Measurements from ENCODE around the gene GPSM1.

The GPSM1 gene

DNA sequence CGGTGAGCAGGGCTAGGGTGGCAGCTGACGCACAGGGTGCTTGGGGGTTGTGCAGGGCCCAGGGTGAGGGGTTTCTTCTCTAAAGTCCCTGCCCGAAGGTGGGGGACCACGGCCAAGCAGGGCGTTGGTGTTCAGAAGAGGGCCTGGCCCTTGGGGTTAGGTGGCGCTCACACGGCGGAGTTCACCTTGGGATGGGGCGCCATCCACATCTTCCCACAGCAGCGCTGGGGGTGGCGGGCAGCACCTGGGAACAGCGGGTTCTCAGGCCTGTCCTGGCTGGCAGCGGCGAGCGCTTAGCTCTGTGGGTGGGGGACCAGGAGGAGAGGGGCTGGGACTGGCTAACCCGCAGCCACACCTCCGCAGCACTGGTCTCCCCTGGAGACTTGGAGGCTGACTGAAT is 6.1 kb downstream of the GPSM1 start:
- TF ChIP-seq, protein P1, sequence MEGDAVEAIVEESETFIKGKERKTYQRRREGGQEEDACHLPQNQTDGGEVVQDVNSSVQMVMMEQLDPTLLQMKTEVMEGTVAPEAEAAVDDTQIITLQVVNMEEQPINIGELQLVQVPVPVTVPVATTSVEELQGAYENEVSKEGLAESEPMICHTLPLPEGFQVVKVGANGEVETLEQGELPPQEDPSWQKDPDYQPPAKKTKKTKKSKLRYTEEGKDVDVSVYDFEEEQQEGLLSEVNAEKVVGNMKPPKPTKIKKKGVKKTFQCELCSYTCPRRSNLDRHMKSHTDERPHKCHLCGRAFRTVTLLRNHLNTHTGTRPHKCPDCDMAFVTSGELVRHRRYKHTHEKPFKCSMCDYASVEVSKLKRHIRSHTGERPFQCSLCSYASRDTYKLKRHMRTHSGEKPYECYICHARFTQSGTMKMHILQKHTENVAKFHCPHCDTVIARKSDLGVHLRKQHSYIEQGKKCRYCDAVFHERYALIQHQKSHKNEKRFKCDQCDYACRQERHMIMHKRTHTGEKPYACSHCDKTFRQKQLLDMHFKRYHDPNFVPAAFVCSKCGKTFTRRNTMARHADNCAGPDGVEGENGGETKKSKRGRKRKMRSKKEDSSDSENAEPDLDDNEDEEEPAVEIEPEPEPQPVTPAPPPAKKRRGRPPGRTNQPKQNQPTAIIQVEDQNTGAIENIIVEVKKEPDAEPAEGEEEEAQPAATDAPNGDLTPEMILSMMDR (IDR thresholded peaks at IDR 0.05; ENCODE audit: low read depth, low read length, missing control alignments) = no peak
- no peak overlapping the region for H3K4me3 ChIP-seq (replicated peaks; ENCODE audit: low read depth, low read length)
- DNase-seq (ENCODE audit: extremely low read depth, low read depth) = no peak

DNA sequence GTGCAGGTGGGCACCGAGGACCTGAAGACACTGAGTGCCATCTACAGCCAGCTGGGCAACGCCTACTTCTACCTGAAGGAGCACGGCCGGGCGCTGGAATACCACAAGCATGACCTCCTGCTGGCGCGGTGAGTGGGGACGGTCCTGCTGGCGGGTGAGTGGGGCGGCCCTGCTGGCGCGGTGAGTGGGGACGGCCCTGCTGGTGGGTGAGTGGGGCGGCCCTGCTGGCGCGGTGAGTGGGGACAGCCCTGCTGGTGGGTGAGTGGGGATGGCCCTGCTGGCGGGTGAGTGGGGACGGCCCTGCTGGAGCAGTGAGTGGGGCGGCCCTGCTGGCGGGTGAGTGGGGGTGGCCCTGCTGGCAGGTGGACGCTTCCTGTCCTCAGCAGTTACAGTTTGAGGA is 7.2 kb downstream of the GPSM1 start:
- TF ChIP-seq, protein P1 (IDR thresholded peaks at IDR 0.05; ENCODE audit: low read depth, low read length, missing control alignments) = no peak
- H3K4me3 ChIP-seq (replicated peaks; ENCODE audit: low read depth, low read length) = no peak overlapping the region
- DNase-seq (ENCODE audit: extremely low read depth, low read depth) = no peak

DNA sequence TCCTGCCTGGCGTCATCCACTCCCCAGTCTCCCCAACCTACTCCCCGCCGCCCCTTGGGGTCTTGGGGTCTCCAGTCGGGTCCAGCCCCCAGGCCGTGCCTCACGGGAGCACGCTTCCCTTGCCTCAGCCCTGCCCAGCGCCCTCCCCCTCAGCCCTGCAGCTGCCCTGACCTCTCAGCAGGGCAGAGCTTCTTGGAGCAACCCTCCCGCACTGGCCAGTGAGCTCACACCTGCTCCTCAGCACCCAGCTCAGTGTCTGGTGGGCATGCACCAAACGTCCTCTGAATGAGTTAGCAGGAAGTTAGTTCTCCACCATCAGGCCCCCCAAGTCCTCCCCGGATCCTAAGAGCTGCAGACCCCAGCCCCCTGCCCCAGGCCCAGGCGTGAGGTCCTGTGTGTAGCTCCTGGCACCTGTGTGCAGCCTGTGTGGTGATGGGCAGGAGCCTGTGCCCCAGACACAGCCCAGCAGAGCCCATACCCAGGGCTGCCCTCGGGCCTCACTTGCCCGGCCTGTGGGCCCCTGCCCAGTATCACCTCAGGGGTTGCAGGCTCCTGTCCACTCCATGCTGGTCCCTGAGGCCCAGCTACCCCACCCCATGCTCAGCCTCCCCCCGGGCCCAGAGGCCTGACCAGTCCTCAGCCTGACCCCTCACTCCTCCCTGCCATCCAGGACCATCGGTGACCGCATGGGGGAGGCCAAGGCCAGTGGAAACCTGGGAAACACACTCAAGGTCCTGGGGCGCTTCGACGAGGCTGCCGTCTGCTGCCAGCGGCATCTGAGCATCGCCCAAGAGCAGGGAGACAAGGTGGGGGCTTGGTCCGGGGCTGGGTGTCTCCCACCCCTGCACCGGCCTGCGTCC is 8.2 kb downstream of the GPSM1 start:
- no peak overlapping the region for H3K4me3 ChIP-seq (replicated peaks; ENCODE audit: low read depth, low read length)
- DNase-seq (ENCODE audit: extremely low read depth, low read depth) = no peak
- TF ChIP-seq, protein P1 (IDR thresholded peaks at IDR 0.05; ENCODE audit: low read depth, low read length, missing control alignments) = no peak

DNA sequence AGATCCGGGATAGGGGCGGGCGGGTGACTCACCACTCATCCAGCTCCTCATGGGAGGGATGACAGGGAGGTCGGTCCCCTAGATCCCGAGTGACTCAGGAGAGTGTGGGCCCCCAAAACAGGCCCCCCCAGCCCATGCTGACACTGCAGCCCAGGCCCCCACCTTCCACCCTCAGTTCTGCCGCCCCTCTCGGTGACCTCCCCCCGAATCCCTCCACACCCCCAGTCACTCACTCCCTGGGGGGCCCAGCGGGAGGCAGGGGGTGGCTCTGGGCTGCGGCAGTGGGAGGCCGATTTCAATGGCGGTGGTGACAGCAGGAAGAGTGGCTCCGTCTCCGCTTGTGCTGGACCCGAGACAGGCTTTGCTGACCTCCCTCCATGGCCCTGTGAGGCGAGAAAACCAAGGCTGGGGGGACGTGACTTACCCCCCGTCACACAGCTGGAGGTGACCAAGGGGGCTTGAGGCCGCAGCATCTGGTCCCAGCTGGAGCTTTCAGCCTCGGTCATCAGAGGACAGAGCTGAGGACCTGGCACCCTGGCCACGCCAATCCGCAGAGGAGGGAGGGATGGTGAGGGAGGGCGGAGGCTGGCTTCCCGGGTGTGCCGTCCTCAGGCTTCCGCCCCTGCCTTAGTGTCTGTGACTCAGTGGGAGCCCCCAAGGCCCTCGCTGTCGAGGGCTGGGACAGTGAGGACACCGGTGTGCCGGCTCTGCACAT is 9.0 kb downstream of the GPSM1 start:
- H3K4me3 ChIP-seq (replicated peaks; ENCODE audit: low read depth, low read length) = no peak overlapping the region
- TF ChIP-seq, protein P1 (IDR thresholded peaks at IDR 0.05; ENCODE audit: low read depth, low read length, missing control alignments) = no peak
- DNase-seq (ENCODE audit: extremely low read depth, low read depth) = no peak

DNA sequence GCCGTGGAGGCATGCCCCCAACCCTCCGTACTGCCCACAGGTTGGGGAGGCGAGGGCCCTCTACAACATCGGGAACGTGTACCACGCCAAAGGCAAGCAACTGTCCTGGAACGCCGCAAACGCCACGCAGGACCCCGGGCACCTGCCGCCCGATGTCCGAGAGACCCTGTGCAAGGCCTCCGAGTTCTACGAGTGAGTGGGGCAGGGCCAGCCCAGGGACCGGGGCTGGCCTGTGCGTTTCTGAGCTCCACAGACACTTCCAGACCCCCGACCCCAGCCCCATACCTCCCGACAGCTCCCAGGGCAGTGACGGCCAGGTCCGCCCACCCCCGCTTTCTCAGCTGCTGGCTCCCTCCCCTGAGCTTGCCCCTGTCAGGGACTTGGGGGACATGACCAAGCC is 9.5 kb downstream of the GPSM1 start:
- no peak for DNase-seq (ENCODE audit: extremely low read depth, low read depth)
- no peak overlapping the region for H3K4me3 ChIP-seq (replicated peaks; ENCODE audit: low read depth, low read length)
- TF ChIP-seq, protein P1 (IDR thresholded peaks at IDR 0.05; ENCODE audit: low read depth, low read length, missing control alignments) = no peak

DNA sequence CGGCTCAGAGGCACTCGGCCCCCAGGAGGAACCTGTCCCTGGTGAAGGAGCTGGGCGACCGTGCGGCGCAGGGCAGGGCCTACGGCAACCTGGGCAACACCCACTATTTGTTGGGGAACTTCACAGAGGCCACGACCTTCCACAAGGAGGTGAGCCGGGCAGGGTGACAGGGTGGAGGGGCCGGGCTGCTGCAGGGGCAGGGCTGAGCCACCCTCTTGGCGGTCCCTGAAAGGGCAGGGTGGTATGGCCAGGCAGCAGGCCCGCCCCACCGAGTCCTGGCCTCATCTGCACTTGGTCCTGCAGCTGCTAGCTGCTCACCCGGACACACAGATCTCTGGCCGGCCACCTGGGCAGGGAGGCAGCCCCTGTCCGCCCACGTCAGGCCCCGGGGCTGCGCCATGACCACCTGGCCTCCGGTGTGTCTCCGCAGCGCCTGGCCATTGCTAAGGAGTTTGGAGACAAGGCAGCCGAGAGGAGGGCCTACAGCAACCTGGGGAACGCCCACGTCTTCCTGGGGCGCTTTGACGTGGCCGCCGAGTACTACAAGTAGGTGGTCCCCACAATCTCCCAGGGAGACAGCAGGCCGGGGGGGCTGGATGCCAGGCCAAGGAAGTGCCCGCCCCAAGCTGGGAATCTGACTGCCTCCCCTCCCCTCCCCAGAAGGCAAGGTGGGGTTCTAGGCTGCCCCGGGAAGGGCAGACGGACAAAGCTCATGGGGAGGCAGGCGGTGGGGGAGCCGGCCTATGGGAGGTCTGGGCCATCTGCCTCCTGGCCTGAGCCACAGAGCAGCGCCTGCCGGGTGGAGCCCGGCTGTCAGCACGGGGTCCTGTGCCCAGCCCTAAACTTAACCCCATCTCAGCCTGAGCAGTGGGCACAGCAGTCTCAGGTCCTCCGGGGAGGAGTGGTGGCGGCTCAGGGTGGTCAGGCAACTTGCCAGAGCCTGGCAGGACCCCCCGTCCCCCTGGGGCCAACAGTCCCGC is 10.4 kb downstream of the GPSM1 start:
- DNase-seq (ENCODE audit: extremely low read depth, low read depth) = no peak
- TF ChIP-seq, protein P1 (IDR thresholded peaks at IDR 0.05; ENCODE audit: low read depth, low read length, missing control alignments) = no peak
- no peak overlapping the region for H3K4me3 ChIP-seq (replicated peaks; ENCODE audit: low read depth, low read length)

Data from HFF-Myc (cell line).